Mammary epithelial cell (primary cell): ENCODE measurements around the gene GRM5.
"Not testable (repeated sequence)": the region's sequence is repeated elsewhere in the genome, so short reads cannot be mapped to it uniquely, and the experiment has no call there.

Experiments
- CTCF ChIP-seq, 2 donors: IDR thresholded peaks in 1 of 2; conservative IDR thresholded peaks in 1 of 2; 2 replicates each; pipeline ENCODE4 v1.5.1; 2011 to 2012; ENCODE audit warnings: inconsistent platforms in 2 of 2, low read length in 2 of 2, mild to moderate bottlenecking in 2 of 2, control low read depth in 1 of 2, low read depth in 1 of 2; ENCODE audit not compliant: insufficient read depth in 1 of 2; ENCODE audit errors: extremely low read depth in 1 of 2
- EZH2 ChIP-seq: IDR thresholded peaks from 2 replicates; pipeline ENCODE4 v1.6.1; 2012; ENCODE audit warnings: low read length, inconsistent platforms, borderline replicate concordance

GRCh38 chr11:88917065-88917464 is 148.7 kb downstream of the GRM5 start:
- TF ChIP-seq CTCF (conservative IDR thresholded peaks at IDR 0.05 in 1 of 2, IDR thresholded peaks at IDR 0.05 in 1 of 2; ENCODE audit: extremely low read depth in 1 of 2, insufficient read depth in 1 of 2, low read depth in 1 of 2, low read length in 2 of 2); EZH2: not testable (repeated sequence)
